IMR-90 (cell line): ENCODE measurements around the gene IL17RE. TPM values are rescaled to one million over a fixed set of nuclear protein-coding genes. Genes with fewer than 3 reads are reported as not detected.

Experiments used
- ATAC-seq: fragments of 200-7000 bp; cut with Tn5 transposase; 2 replicates; pipeline ENCODE4 v1.9.1; 2020; ENCODE audit warnings: low read depth, mild to moderate bottlenecking, moderate library complexity
- BruUV-seq: library from RNA; stranded (reverse); fragments of 400-500 nt; replicated peaks from 2 replicates; lab custom pipeline; 2021; lab: Mats Ljungman, UMichigan
- CTCF ChIA-PET: fragments of 300-600 bp; formaldehyde crosslinking; extraction: SDS; loops from one replicate; lab custom pipeline; 2021; ENCODE audit warnings: antibody characterized with exemption; lab: Yijun Ruan, JAX
- POLR2A ChIA-PET: fragments of 300-600 bp; sonication (Branson Sonifier 250); formaldehyde crosslinking; loops from one replicate; lab custom pipeline; 2022; ENCODE audit warnings: antibody characterized with exemption; ENCODE audit not compliant: unreplicated experiment; lab: Charles Lee
- DNase-seq: peaks from one replicate; pipeline ENCODE4 v3.0.0; 2013
- H2AFZ ChIP-seq: replicated peaks from 2 replicates; pipeline ENCODE3; 2013; ENCODE audit warnings: low read length, mild to moderate bottlenecking; ENCODE audit not compliant: poor library complexity
- H2AK5ac ChIP-seq: 2 replicates; pipeline ENCODE4 v1.6.1; 2013; ENCODE audit warnings: low read depth, low read length, inconsistent platforms
- H2AK9ac ChIP-seq: replicated peaks from 2 replicates; pipeline ENCODE3; 2013; ENCODE audit warnings: mild to moderate bottlenecking, low read depth, low read length, moderate library complexity; ENCODE audit not compliant: poor library complexity
- H2BK120ac ChIP-seq: 2 replicates; pipeline ENCODE4 v1.6.1; 2013; ENCODE audit warnings: low read depth, low read length, inconsistent platforms
- H2BK15ac ChIP-seq: 3 replicates; pipeline ENCODE4 v1.6.1; 2013; ENCODE audit warnings: low read depth, low read length, inconsistent platforms
- H2BK20ac ChIP-seq: 2 replicates; pipeline ENCODE4 v1.6.1; 2013; ENCODE audit warnings: low read depth, mild to moderate bottlenecking, inconsistent platforms, low read length, moderate library complexity
- H2BK5ac ChIP-seq: 2 replicates; pipeline ENCODE4 v1.6.1; 2013; ENCODE audit warnings: mild to moderate bottlenecking, low read depth, low read length, inconsistent platforms; ENCODE audit not compliant: poor library complexity, severe bottlenecking
- H3K14ac ChIP-seq: replicated peaks from 2 replicates; pipeline ENCODE4 v1.6.1; 2013; ENCODE audit warnings: low read depth, low read length, inconsistent platforms
- H3K18ac ChIP-seq: 2 replicates; pipeline ENCODE4 v1.6.1; 2013; ENCODE audit warnings: low read depth, low read length, control low read depth
- H3K23ac ChIP-seq: 2 replicates; pipeline ENCODE4 v1.6.1; 2013; ENCODE audit warnings: low read depth, low read length, inconsistent platforms
- H3K27ac ChIP-seq: 2 replicates; pipeline ENCODE4 v1.5.1; 2013; ENCODE audit warnings: mild to moderate bottlenecking, control low read depth, low read length; ENCODE audit not compliant: insufficient read depth
- H3K27me3 ChIP-seq: 2 replicates; pipeline ENCODE4 v1.6.1; 2013; ENCODE audit warnings: low read length; ENCODE audit not compliant: control insufficient read depth, insufficient read depth
- H3K36me3 ChIP-seq: 2 replicates; pipeline ENCODE4 v1.6.1; 2013; ENCODE audit warnings: low read length, mixed read lengths; ENCODE audit not compliant: control insufficient read depth, insufficient read depth
- H3K4ac ChIP-seq: 2 replicates; pipeline ENCODE4 v1.6.1; 2013; ENCODE audit warnings: low read depth, low read length, inconsistent platforms
- H3K4me1 ChIP-seq: 2 replicates; pipeline ENCODE4 v1.6.1; 2013; ENCODE audit warnings: low read length, mixed read lengths; ENCODE audit not compliant: control insufficient read depth, insufficient read depth
- H3K4me2 ChIP-seq: 2 replicates; pipeline ENCODE4 v1.6.1; 2013; ENCODE audit warnings: low read depth, mild to moderate bottlenecking, control low read depth, low read length, moderate library complexity
- H3K4me3 ChIP-seq: 2 replicates; pipeline ENCODE4 v1.5.1; 2013; ENCODE audit warnings: low read depth, mild to moderate bottlenecking, control low read depth, low read length, moderate library complexity; ENCODE audit not compliant: insufficient read depth
- H3K56ac ChIP-seq: 2 replicates; pipeline ENCODE4 v1.6.1; 2013; ENCODE audit warnings: low read length, inconsistent platforms; ENCODE audit not compliant: insufficient read depth; ENCODE audit errors: extremely low read depth
- H3K79me1 ChIP-seq, 2 experiments: 2 replicates each; pipeline ENCODE4 v1.6.1; 2013; ENCODE audit warnings: low read length in 2 of 2, inconsistent platforms in 1 of 2, low read depth in 1 of 2
- H3K9ac ChIP-seq: 2 replicates; pipeline ENCODE4 v1.6.1; 2013; ENCODE audit warnings: low read depth, low read length, control low read depth
- H3K9me1 ChIP-seq: 2 replicates; pipeline ENCODE4 v1.6.1; 2013; ENCODE audit warnings: low read length, inconsistent platforms; ENCODE audit not compliant: insufficient read depth
- H3K9me3 ChIP-seq: 2 replicates; pipeline ENCODE4 v1.6.1; 2013; ENCODE audit warnings: low read length; ENCODE audit not compliant: control insufficient read depth, insufficient read depth
- H4K20me1 ChIP-seq: 2 replicates; pipeline ENCODE4 v1.6.1; 2013; ENCODE audit warnings: low read length, inconsistent platforms; ENCODE audit not compliant: insufficient read depth
- H4K5ac ChIP-seq: 2 replicates; pipeline ENCODE4 v1.6.1; 2013; ENCODE audit warnings: mild to moderate bottlenecking, low read depth, low read length, control low read depth
- H4K8ac ChIP-seq, 2 experiments: 2 replicates each; pipeline ENCODE4 v1.6.1; 2013; ENCODE audit warnings: low read depth in 2 of 2, low read length in 2 of 2, control low read depth in 1 of 2, inconsistent platforms in 1 of 2
- H4K91ac ChIP-seq: 2 replicates; pipeline ENCODE4 v1.6.1; 2013; ENCODE audit warnings: low read depth, low read length, inconsistent platforms; ENCODE audit not compliant: insufficient read depth
- BHLHE40 ChIP-seq: fragments of 150-350 bp; IDR thresholded peaks from 2 replicates; pipeline ENCODE4 v1.6.1; 2016; ENCODE audit warnings: mild to moderate bottlenecking, low read depth, low read length
- CEBPB ChIP-seq: IDR thresholded peaks from 2 replicates; pipeline ENCODE4 v1.6.1; 2012; ENCODE audit warnings: low read depth, low read length, improper control_type of control experiment
- CHD1 ChIP-seq: IDR thresholded peaks from 2 replicates; pipeline ENCODE4 v1.6.1; 2012; ENCODE audit warnings: low read depth, low read length, improper control_type of control experiment
- ELK1 ChIP-seq: fragments of 150-350 bp; IDR thresholded peaks from 2 replicates; pipeline ENCODE4 v1.6.1; 2016; ENCODE audit warnings: low read depth, mild to moderate bottlenecking, low read length, moderate library complexity, borderline replicate concordance
- FOS ChIP-seq: fragments of 150-350 bp; IDR thresholded peaks from 2 replicates; pipeline ENCODE4 v1.6.1; 2016; ENCODE audit warnings: low read depth, low read length
- MAZ ChIP-seq: IDR thresholded peaks from 2 replicates; pipeline ENCODE4 v1.6.1; 2012; ENCODE audit warnings: low read depth, mild to moderate bottlenecking, low read length, improper control_type of control experiment, moderate library complexity, borderline replicate concordance
- MXI1 ChIP-seq: IDR thresholded peaks from 2 replicates; pipeline ENCODE4 v1.6.1; 2012; ENCODE audit warnings: low read depth, mild to moderate bottlenecking, low read length, moderate library complexity, borderline replicate concordance
- POLR2A ChIP-seq: IDR thresholded peaks from 2 replicates; pipeline ENCODE4 v1.6.1; 2012; ENCODE audit warnings: mild to moderate bottlenecking, low read depth, low read length
- RCOR1 ChIP-seq: IDR thresholded peaks from 2 replicates; pipeline ENCODE4 v1.6.1; 2012; ENCODE audit warnings: mild to moderate bottlenecking, low read length, improper control_type of control experiment; ENCODE audit not compliant: insufficient replicate concordance
- RFX5 ChIP-seq: IDR thresholded peaks from 2 replicates; pipeline ENCODE4 v1.8.0; 2012; ENCODE audit warnings: low read depth, mild to moderate bottlenecking, low read length, moderate library complexity
- SMC3 ChIP-seq: fragments of 150-350 bp; IDR thresholded peaks from 2 replicates; pipeline ENCODE4 v1.6.1; 2016; ENCODE audit warnings: low read depth, mild to moderate bottlenecking, antibody characterized with exemption, low read length, moderate library complexity
- USF2 ChIP-seq: fragments of 150-350 bp; IDR thresholded peaks from 2 replicates; pipeline ENCODE4 v1.6.1; 2017; ENCODE audit warnings: mild to moderate bottlenecking, antibody characterized with exemption, low read length, low read depth
- WGBS, 2 experiments: methylation state at CpG; one replicate each; pipeline versions ENCODE4 v1.1.5 to v1.1.7; 2013; ENCODE audit warnings: missing lambda C conversion rate in 2 of 2; ENCODE audit not compliant: insufficient read length in 1 of 2; ENCODE audit errors: extremely low coverage in 2 of 2; 5-methylcytosine and 5-hydroxymethylcytosine counted together
- dilution Hi-C: fragments of 300-500 bp; cut with HindIII; formaldehyde crosslinking; loops from one replicate; pipeline ENCODE4 v1.14.3; 2018; ENCODE audit warnings: low sequenced_read_pairs; ENCODE audit not compliant: unreplicated experiment
- in situ Hi-C: fragments of 300-500 bp; cut with MboI; formaldehyde crosslinking; loops from 3 replicates; pipeline ENCODE4 v1.14.3; 2019; ENCODE audit warnings: low sequenced_read_pairs, inconsistent platforms, mixed read lengths
- intact Hi-C: fragments of 100-400 bp; cut with micrococcal nuclease; formaldehyde crosslinking; loops from 2 replicates; pipeline ENCODE4 v1.10.0; 2022
- polyA plus RNA-seq, 3 experiments: library from polyadenylated mRNA; depleted of rRNA; stranded (reverse); fragments of >200 nt; gene quantifications; 2 replicates each; pipeline ENCODE4 v1.2.3, GENCODE V29; 2012; ENCODE audit warnings: low replicate concordance in 1 of 3
- total RNA-seq: library from RNA; depleted of rRNA; stranded (reverse); fragments of >200 nt; gene quantifications from 2 replicates; pipeline ENCODE4 v1.2.3, GENCODE V29; 2012

The IL17RE gene
- total and polyA plus RNA-seq, 2 of the 4 experiments (the other 2 are of a cell fraction) = 0.90 to 7.2 TPM

GRCh38 chr3:9861626-9862130 is 41.0 kb upstream of the IL17RE start:
- no peak overlapping the region for H3K18ac ChIP-seq
- no peak overlapping the region for H2BK20ac ChIP-seq
- intact Hi-C loops = no loop called here
- H2AK5ac ChIP-seq = no peak overlapping the region
- no peak overlapping the region for H3K14ac ChIP-seq
- no peaks in the 10 kb centered on the region for H4K20me1 ChIP-seq
- H3K27ac ChIP-seq = no peak overlapping the region
- peaks cover 9% of the 10 kb centered on the region for H3K4me1 ChIP-seq
- no peaks in the 10 kb centered on the region for H3K36me3 ChIP-seq
- H4K8ac ChIP-seq = no peak overlapping the region
- no peak overlapping the region for H3K9ac ChIP-seq
- H2AFZ ChIP-seq = no peak overlapping the region
- no peak for ATAC-seq
- CTCF ChIA-PET = no interaction called here
- no peak overlapping the region for H4K91ac ChIP-seq
- H3K56ac ChIP-seq = no peak overlapping the region
- POLR2A ChIA-PET = no interaction called here
- no peak overlapping the region for H2BK5ac ChIP-seq
- H2BK120ac ChIP-seq = no peak overlapping the region
- no TSS peak for BruUV-seq
- H3K9me1 ChIP-seq = 0 out of 2 replicates have a peak, but pooled peaks cover 3% of the 10 kb centered on the region
- no peak overlapping the region for H2BK15ac ChIP-seq
- TF ChIP-seq CHD1 = no peak
- no peak for TF ChIP-seq RFX5
- no peak for TF ChIP-seq CEBPB
- TF ChIP-seq MAZ = no peak
- no peak for TF ChIP-seq BHLHE40
- no peak for TF ChIP-seq RCOR1
- no peak for TF ChIP-seq POLR2A
- TF ChIP-seq SMC3 = no peak
- no peak for TF ChIP-seq ELK1
- TF ChIP-seq MXI1 = no peak
- TF ChIP-seq USF2 = no peak
- no peak for TF ChIP-seq FOS
- no peak for DNase-seq
- WGBS, 2 experiments = 93% methylated on average over 3 of the region's 5 CpGs; no CpG with 5 or more reads in 1 of the 2 experiments
- no peaks in the 10 kb centered on the region; the same call in 1 of the 2 replicates for H3K27me3 ChIP-seq
- H3K4me2 ChIP-seq = no peak overlapping the region
- H4K5ac ChIP-seq = no peak overlapping the region
- no peaks in the 10 kb centered on the region for H3K9me3 ChIP-seq
- in situ Hi-C loops = no loop called here
- H2AK9ac ChIP-seq = no peak overlapping the region
- H3K4ac ChIP-seq = no peak overlapping the region
- H3K4me3 ChIP-seq = no peak overlapping the region
- H3K79me1 ChIP-seq = no peaks in the 10 kb centered on the region
- dilution Hi-C loops = no loop called here
- no peak overlapping the region for H3K23ac ChIP-seq
